Measurements from ENCODE around the gene QTRT2.

QTRT2 gene

GRCh38 chr3:114058646-114059045 is 2.1 kb downstream of the QTRT2 start:
- H3K4me1 ChIP-seq: peaks cover 0 to 20% (median 12%) of the 10 kb centered on the region in 4 donors
- intact Hi-C loops (cut with DNase I; ENCODE audit: low total_unique reads): loop anchor here (5.0 kb wide), 2 partner anchors 111 to 311 kb away; partner anchors contain the start of genes ATP6V1A, NAA50 and ZDHHC23
- H3K4me3 ChIP-seq: no peak overlapping the region
- no peak for TF ChIP-seq CTCF (IDR thresholded peaks at IDR 0.05)
- no peaks in the 10 kb centered on the region for H3K27me3 ChIP-seq
- no peaks in the 10 kb centered on the region for H3K9me3 ChIP-seq
- H3K36me3 ChIP-seq: no peaks in the 10 kb centered on the region
- no peak for DNase-seq
- H3K27ac ChIP-seq: no peak overlapping the region

GRCh38 chr3:114060906-114061655 is 4.5 kb downstream of the QTRT2 start:
- H3K4me3 ChIP-seq: no peak overlapping the region
- H3K27me3 ChIP-seq: no peaks in the 10 kb centered on the region
- TF ChIP-seq CTCF (IDR thresholded peaks at IDR 0.05): no peak
- intact Hi-C loops (cut with DNase I; ENCODE audit: low total_unique reads): no loop called here
- H3K36me3 ChIP-seq: peaks cover 0 to 5% (median 0%) of the 10 kb centered on the region in 3 donors
- no peak for DNase-seq
- no peak overlapping the region for H3K27ac ChIP-seq
- no peaks in the 10 kb centered on the region for H3K9me3 ChIP-seq
- peaks cover 0 to 25% (median 13%) of the 10 kb centered on the region in 4 donors for H3K4me1 ChIP-seq

- Histone ChIP-seq H3K27ac (no peak overlapping the region), H3K4me3 (no peak overlapping the region), H3K27me3 (no peaks in the 10 kb centered on the region), H3K4me1 (peaks cover 0 to 9% (median 0%) of the 10 kb centered on the region in 4 donors), H3K36me3 (peaks cover 29 to 61% (median 37%) of the 10 kb centered on the region in 3 donors), H3K9me3 (no peaks in the 10 kb centered on the region)
- DNase-seq: no peak
- TF ChIP-seq CTCF (IDR thresholded peaks at IDR 0.05): no peak
- intact Hi-C loops (cut with DNase I; ENCODE audit: low total_unique reads): no loop called here
These were observed 11.3 kb downstream of the QTRT2 start for GRCh38 chr3:114067804-114068203.

- no peak for DNase-seq
- intact Hi-C loops (cut with DNase I; ENCODE audit: low total_unique reads): no loop called here
- no peak for TF ChIP-seq CTCF (IDR thresholded peaks at IDR 0.05)
- Histone ChIP-seq H3K36me3 (peaks cover 34 to 65% (median 42%) of the 10 kb centered on the region in 3 donors), H3K4me3 (no peak overlapping the region), H3K9me3 (no peaks in the 10 kb centered on the region), H3K4me1 (peaks cover 0 to 9% (median 0%) of the 10 kb centered on the region in 4 donors), H3K27ac (no peak overlapping the region), H3K27me3 (no peaks in the 10 kb centered on the region)
These were observed 11.8 kb downstream of the QTRT2 start for GRCh38 chr3:114068336-114068735.

- peaks cover 68 to 90% (median 70%) of the 10 kb centered on the region in 3 donors for H3K36me3 ChIP-seq
- H3K27ac ChIP-seq: no peak overlapping the region
- no peak for DNase-seq
- no peaks in the 10 kb centered on the region for H3K27me3 ChIP-seq
- H3K9me3 ChIP-seq: no peaks in the 10 kb centered on the region
- intact Hi-C loops (cut with DNase I; ENCODE audit: low total_unique reads): no loop called here
- H3K4me3 ChIP-seq: no peak overlapping the region
- no peaks in the 10 kb centered on the region for H3K4me1 ChIP-seq
- TF ChIP-seq CTCF (IDR thresholded peaks at IDR 0.05): no peak
These were observed 15.2 kb downstream of the QTRT2 start for GRCh38 chr3:114071786-114072185.

All from tibial artery (tissue), 4 donors.